ENCODE measurements around the gene HNRNPM.
"Not testable (repeated sequence)": the region's sequence is repeated elsewhere in the genome, so short reads cannot be mapped to it uniquely, and the experiment has no call there.

DNA sequence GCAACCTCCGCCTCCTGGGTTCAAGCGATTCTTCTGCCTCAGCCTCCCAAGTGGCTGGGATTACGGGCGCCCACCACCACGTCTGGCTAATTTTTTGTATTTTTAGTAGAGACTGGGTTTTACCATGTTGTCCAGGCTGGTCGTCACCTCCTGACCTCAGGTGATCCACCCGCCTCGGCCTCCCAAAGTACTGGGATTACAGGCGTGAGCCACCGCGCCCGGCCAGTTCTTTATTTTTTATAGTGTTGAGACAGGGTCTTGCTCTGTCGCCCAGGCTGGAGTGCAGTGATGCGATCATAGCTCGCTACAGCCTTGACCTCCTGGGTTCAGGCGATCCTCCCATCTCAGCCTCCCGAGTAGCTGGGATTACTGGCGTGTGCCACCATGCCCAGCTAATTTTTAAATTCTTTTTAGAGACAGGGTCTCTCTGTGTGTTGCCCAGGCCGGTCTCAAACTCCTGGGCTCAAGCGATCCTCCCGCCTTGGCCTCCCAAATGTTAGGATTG is 69.8 kb downstream of the HNRNPM start:
- not testable (repeated sequence) for TF ChIP-seq EZH2phosphoT487 (IDR thresholded peaks at IDR 0.05; ENCODE audit: low read depth, severe bottlenecking, unreplicated experiment)
- TF ChIP-seq, protein P1, sequence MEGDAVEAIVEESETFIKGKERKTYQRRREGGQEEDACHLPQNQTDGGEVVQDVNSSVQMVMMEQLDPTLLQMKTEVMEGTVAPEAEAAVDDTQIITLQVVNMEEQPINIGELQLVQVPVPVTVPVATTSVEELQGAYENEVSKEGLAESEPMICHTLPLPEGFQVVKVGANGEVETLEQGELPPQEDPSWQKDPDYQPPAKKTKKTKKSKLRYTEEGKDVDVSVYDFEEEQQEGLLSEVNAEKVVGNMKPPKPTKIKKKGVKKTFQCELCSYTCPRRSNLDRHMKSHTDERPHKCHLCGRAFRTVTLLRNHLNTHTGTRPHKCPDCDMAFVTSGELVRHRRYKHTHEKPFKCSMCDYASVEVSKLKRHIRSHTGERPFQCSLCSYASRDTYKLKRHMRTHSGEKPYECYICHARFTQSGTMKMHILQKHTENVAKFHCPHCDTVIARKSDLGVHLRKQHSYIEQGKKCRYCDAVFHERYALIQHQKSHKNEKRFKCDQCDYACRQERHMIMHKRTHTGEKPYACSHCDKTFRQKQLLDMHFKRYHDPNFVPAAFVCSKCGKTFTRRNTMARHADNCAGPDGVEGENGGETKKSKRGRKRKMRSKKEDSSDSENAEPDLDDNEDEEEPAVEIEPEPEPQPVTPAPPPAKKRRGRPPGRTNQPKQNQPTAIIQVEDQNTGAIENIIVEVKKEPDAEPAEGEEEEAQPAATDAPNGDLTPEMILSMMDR (IDR thresholded peaks at IDR 0.05; ENCODE audit: poor library complexity), result not testable (repeated sequence)

Data from hepatocyte (in vitro differentiated cells).